AG04450 (cell line): ENCODE data around the gene KMT2D. TPM values are rescaled to one million over a fixed set of nuclear protein-coding genes. Genes with fewer than 3 reads are reported as not detected.

Source experiments
- CTCF ChIA-PET: fragments of 300-600, 350-600 bp; formaldehyde crosslinking; extraction: SDS; loops from one replicate; lab custom pipeline; 2022; ENCODE audit warnings: antibody characterized with exemption, inconsistent platforms; lab: Charles Lee
- POLR2A ChIA-PET: fragments of 350-600 bp; formaldehyde crosslinking; extraction: SDS; loops from one replicate; lab custom pipeline; 2021; ENCODE audit warnings: antibody characterized with exemption, inconsistent platforms; lab: Yijun Ruan, JAX
- DNase-seq: peaks from one replicate; pipeline ENCODE4 v3.0.0-alpha.2; 2011; ENCODE audit warnings: low read depth, low spot score
- H3K27ac ChIP-seq: one replicate; pipeline ENCODE4 v1.5.1; 2012; ENCODE audit warnings: low read depth, low read length, control low read depth
- H3K27me3 ChIP-seq: one replicate; pipeline ENCODE4 v1.6.0; 2012; ENCODE audit warnings: low read length; ENCODE audit not compliant: control insufficient read depth, insufficient read depth
- H3K4me3 ChIP-seq: 2 replicates; pipeline ENCODE4 v1.5.1; 2011; ENCODE audit warnings: mild to moderate bottlenecking, low read depth, low read length, control low read depth
- H3K9me3 ChIP-seq: 2 replicates; pipeline ENCODE4 v1.5.1; 2012; ENCODE audit warnings: low read length; ENCODE audit not compliant: control insufficient read depth, insufficient read depth
- CTCF ChIP-seq: IDR thresholded peaks from 2 replicates; pipeline ENCODE4 v1.5.1; 2011; ENCODE audit warnings: low read depth, low read length, control low read depth, inconsistent platforms
- polyA plus RNA-seq: library from polyadenylated mRNA; depleted of rRNA; stranded (reverse); fragments of >200 nt; gene quantifications from 2 replicates; pipeline ENCODE4 v1.2.3, GENCODE V29; 2011

KMT2D gene
- polyA plus RNA-seq, 1 experiment: 8.9 TPM

DNA sequence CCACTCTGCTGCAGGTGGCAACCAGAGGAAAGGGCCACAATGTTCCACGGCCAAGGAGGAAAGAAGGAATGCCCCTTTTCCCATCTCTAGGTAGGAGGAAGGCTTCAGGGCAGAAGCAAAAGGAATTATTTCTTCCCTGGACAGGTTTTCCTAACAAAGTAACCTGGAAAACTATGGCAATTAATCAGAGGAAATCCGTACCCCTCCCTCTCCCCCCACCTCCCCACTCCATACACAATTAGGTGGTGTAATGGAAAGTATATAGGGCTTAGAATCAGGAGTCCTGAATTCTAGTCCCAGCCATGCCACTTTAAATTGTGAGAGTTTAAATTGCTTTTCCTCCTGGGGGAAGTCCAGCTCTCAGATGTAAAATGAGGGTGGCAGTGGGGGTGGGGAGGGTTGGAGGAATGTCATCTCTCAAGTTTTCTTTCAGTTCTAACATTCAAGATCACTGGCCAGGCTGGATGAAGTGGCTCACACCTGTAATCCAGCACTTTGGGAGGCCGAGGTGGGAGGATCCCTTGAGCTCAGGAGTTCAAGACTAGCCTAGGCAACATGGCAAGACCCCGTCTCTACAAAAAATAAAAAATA, 32.3 kb upstream of the KMT2D start:
- Histone ChIP-seq H3K9me3 (no peaks in the 10 kb centered on the region), H3K4me3 (no peak overlapping the region), H3K27ac (no peak overlapping the region), H3K27me3 (peaks cover 20% of the 10 kb centered on the region)
- ChIA-PET CTCF (interaction anchor here (0.6 to 5.9 kb wide), 10 partner anchors 8 to 138 kb away, joined by 3 to 48 read pairs (median 6); partner anchors contain the start of genes LMBR1L and RHEBL1), POLR2A (interaction anchor here (0.7 kb wide), 1 partner anchor 38 kb away, joined by 4 read pairs; the partner anchor contains the start of gene TUBA1B)
- DNase-seq: no peak
- no peak for TF ChIP-seq CTCF

DNA sequence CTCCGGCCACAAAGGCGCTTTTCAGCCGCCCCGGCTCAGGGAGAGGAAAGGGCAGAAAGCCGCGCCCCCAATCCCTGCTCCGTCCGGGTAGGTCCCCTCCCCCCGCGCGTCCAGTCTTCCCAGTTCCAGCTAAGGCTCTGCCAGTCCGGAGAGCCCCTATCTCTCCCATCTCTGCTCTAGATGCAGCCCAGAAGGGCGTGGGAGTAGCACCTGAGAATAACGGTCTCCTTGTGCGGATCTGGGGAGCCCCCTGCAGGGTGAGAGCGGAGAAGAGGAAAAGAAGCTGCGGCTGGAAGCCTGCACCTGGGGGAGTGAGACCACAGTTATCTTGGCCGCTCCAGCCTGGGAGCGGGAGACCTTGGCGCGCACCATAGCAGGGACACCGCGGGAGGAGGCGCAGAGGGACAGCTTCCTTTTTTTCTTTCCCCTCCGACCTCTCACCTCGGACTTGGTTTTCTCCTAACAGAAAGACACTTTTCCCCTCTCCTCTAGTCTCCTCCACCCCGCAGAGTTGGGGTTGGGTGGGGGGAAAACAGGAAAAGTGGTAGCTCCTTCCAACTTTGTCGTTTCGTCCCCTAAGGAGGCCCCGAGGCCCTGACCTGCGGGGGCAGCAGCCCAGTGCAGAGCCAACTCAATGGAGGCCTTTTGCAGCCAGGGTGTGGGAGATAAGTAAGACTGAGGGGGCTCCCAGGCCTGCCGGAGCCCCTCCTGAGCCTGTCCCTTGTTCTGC, 31.7 kb upstream of the KMT2D start:
- Histone ChIP-seq H3K4me3 (peak overlapping the region; percentile 45), H3K9me3 (no peaks in the 10 kb centered on the region), H3K27ac (no peak overlapping the region), H3K27me3 (peaks cover 20% of the 10 kb centered on the region)
- POLR2A ChIA-PET: interaction anchor here (0.7 to 1.0 kb wide), 2 partner anchors 39 to 143 kb away, joined by 4 to 19 read pairs; partner anchors contain the start of gene TUBA1B
- no peak for DNase-seq
- CTCF ChIA-PET: interaction anchor here (0.6 to 5.9 kb wide), 11 partner anchors 8 to 1312 kb away, joined by 3 to 48 read pairs (median 5); partner anchors contain the start of genes LMBR1L and RHEBL1
- peak; percentile 65 for TF ChIP-seq CTCF

DNA sequence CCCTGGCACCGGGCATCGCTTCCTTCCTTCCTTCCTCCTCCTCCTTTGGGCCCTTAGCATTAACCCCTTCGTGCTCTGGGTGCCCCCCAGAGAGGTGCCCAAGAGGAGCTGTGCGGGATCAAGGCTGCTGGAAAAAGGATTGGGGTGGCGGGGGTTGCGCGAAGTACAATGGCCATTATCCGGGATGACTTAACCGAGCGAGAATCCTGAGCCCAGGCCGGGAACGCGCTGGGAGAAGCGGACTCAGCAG, 31.2 kb upstream of the KMT2D start:
- DNase-seq: no peak
- H3K27ac ChIP-seq: no peak overlapping the region
- H3K9me3 ChIP-seq: no peaks in the 10 kb centered on the region
- TF ChIP-seq CTCF: no peak
- POLR2A ChIA-PET: interaction anchor here (1.0 kb wide), 1 partner anchor 143 kb away, joined by 19 read pairs; no protein-coding TSS in a partner anchor
- H3K4me3 ChIP-seq: peak overlapping the region; percentile 45
- CTCF ChIA-PET: interaction anchor here (0.6 to 5.9 kb wide), 10 partner anchors 9 to 1312 kb away, joined by 3 to 48 read pairs (median 6); partner anchors contain the start of genes LMBR1L and RHEBL1
- H3K27me3 ChIP-seq: peaks cover 20% of the 10 kb centered on the region

DNA sequence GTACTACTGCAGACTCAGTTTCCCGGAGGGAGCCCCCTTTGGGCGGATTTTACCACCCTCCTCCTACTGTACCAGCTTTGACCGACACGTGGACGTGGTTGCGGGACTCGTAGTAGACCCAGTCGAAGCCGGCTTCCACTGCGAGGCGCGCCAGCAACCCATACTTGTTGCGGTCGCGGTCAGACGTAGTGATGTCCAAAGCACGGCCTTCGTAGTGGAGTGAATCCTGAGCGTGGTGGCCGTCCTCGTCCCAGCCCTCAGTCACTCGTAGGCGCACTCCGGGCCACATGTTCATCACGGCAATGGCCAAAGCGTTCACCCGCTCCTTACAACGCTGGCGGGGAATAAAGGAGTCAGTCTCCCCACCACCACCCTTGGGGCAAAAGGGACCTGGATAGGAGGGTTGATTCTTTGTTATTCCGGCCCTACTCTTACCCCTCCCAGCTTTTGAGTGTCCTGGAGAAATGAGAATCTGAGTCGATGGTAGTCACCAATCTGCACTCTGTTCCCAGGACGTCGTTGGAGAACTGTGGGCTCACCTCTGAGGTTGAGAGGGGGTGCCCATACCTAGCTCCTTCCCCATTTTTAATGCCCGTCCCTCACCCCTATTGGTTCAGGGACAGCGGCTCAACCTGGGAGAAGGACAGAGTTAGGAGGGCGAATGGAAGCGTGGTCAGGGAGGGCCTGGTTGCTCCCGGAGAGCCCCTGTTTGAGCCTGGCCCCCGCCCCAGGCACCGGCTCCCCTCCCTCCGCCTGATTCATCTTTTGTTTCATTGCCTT, 30.7 kb upstream of the KMT2D start:
- TF ChIP-seq CTCF: no peak
- no peak for DNase-seq
- no peaks in the 10 kb centered on the region for H3K9me3 ChIP-seq
- ChIA-PET CTCF (interaction anchor here (1.1 to 5.9 kb wide), 8 partner anchors 9 to 140 kb away, joined by 3 to 48 read pairs (median 6); partner anchors contain the start of genes LMBR1L and RHEBL1), POLR2A (interaction anchor here (1.0 kb wide), 1 partner anchor 144 kb away, joined by 19 read pairs; no protein-coding TSS in a partner anchor)
- H3K27me3 ChIP-seq: peaks cover 20% of the 10 kb centered on the region
- no peak overlapping the region for H3K27ac ChIP-seq
- no peak overlapping the region; the same call in 1 of the 2 replicates for H3K4me3 ChIP-seq
